Measurements from ENCODE around the gene CALB2.

Gene CALB2

DNA sequence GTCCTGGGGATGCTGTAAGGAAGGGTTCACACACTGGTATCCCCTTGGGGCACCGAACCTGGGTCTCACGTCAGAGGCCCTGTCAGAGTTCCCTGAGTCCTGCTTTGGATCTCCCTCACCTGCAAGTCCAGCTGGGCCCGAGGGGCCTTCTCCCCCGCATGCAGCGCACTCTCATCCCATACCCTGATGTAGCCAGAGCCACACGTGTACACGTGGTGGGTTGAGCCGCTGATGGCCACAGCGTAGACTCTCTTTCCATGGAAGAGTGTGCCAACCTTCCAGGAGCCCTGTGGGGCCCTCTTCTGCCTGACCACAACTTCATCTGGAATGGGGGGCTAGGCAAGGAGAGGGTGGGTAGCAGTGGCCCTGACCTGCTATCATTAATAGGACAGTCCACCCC, 73.5 kb downstream of the CALB2 start:
- H3K4me1 Mint-ChIP-seq: no peaks in the 10 kb centered on the region
- H3K27ac Mint-ChIP-seq: no peak overlapping the region
- TF ChIP-seq, protein P1, sequence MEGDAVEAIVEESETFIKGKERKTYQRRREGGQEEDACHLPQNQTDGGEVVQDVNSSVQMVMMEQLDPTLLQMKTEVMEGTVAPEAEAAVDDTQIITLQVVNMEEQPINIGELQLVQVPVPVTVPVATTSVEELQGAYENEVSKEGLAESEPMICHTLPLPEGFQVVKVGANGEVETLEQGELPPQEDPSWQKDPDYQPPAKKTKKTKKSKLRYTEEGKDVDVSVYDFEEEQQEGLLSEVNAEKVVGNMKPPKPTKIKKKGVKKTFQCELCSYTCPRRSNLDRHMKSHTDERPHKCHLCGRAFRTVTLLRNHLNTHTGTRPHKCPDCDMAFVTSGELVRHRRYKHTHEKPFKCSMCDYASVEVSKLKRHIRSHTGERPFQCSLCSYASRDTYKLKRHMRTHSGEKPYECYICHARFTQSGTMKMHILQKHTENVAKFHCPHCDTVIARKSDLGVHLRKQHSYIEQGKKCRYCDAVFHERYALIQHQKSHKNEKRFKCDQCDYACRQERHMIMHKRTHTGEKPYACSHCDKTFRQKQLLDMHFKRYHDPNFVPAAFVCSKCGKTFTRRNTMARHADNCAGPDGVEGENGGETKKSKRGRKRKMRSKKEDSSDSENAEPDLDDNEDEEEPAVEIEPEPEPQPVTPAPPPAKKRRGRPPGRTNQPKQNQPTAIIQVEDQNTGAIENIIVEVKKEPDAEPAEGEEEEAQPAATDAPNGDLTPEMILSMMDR (IDR thresholded peaks at IDR 0.05): no peak
- no peak overlapping the region for H3K4me3 Mint-ChIP-seq
- DNase-seq: no peak
- peaks cover 58% of the 10 kb centered on the region for H3K27me3 Mint-ChIP-seq (ENCODE audit: low read depth, poor library complexity)
- peaks cover 10% of the 10 kb centered on the region for H3K9me3 Mint-ChIP-seq
- no peaks in the 10 kb centered on the region for H3K36me3 Mint-ChIP-seq (ENCODE audit: low read depth)

- H3K27ac Mint-ChIP-seq: no peak overlapping the region
- TF ChIP-seq, protein P1 (IDR thresholded peaks at IDR 0.05): no peak
- H3K36me3 Mint-ChIP-seq (ENCODE audit: low read depth): no peaks in the 10 kb centered on the region
- DNase-seq: no peak
- H3K27me3 Mint-ChIP-seq (ENCODE audit: low read depth, poor library complexity): peaks cover 54% of the 10 kb centered on the region
- H3K4me3 Mint-ChIP-seq: no peak overlapping the region
- H3K4me1 Mint-ChIP-seq: no peaks in the 10 kb centered on the region
- H3K9me3 Mint-ChIP-seq: peaks cover 10% of the 10 kb centered on the region
These were observed 74.4 kb downstream of the CALB2 start for GRCh38 chr16:71432906-71433305.

GRCh38 chr16:71436473-71436872, 78.0 kb downstream of the CALB2 start:
- H3K27me3 Mint-ChIP-seq (ENCODE audit: low read depth, poor library complexity): peaks cover 38% of the 10 kb centered on the region
- peaks cover 6% of the 10 kb centered on the region for H3K4me1 Mint-ChIP-seq
- DNase-seq: no peak
- no peak overlapping the region for H3K27ac Mint-ChIP-seq
- TF ChIP-seq, protein P1 (IDR thresholded peaks at IDR 0.05): no peak
- no peaks in the 10 kb centered on the region for H3K9me3 Mint-ChIP-seq
- no peaks in the 10 kb centered on the region for H3K36me3 Mint-ChIP-seq (ENCODE audit: low read depth)
- H3K4me3 Mint-ChIP-seq: no peak overlapping the region

DNA sequence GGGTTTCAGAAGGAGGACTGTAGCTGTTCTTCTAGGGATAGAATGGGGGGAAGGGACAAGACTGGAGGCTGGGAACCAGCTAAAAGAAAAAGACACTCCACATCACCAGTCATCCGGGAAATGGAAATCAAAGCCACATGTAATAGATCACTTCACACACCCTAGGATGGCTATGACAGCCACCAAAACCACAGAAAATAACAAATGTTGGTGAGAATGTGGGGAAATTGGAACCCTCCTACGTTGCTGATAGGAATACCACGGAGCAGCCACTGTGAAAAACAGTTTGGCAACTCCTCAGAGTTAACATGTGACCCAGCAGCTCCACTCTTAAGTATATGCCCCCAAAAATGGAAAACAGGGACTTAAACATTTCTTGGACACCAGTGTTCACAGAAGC, 81.0 kb downstream of the CALB2 start:
- Mint-ChIP-seq H3K4me3 (no peak overlapping the region), H3K27ac (no peak overlapping the region), H3K9me3 (peaks cover 13% of the 10 kb centered on the region), H3K4me1 (peaks cover 6% of the 10 kb centered on the region), H3K27me3 (ENCODE audit: low read depth, poor library complexity) (peaks cover 27% of the 10 kb centered on the region), H3K36me3 (ENCODE audit: low read depth) (peaks cover 7% of the 10 kb centered on the region)
- TF ChIP-seq, protein P1 (IDR thresholded peaks at IDR 0.05): no peak
- no peak for DNase-seq

Data from nephron progenitor cell (in vitro differentiated cells).